Activated CD8-positive, alpha-beta memory T cell treated with anti-CD3 and anti-CD28 coated beads, Interleukin-2, amount 50 U/mL, for 4 hours (primary cell): ENCODE results near the gene TTC28.
"Not testable (repeated sequence)": the region's sequence is repeated elsewhere in the genome, so short reads cannot be mapped to it uniquely, and the experiment has no call there.

Source experiments
- DNase-seq: peaks from one replicate; pipeline ENCODE4 v3.0.0-alpha.2; 2020

TTC28 gene

DNA sequence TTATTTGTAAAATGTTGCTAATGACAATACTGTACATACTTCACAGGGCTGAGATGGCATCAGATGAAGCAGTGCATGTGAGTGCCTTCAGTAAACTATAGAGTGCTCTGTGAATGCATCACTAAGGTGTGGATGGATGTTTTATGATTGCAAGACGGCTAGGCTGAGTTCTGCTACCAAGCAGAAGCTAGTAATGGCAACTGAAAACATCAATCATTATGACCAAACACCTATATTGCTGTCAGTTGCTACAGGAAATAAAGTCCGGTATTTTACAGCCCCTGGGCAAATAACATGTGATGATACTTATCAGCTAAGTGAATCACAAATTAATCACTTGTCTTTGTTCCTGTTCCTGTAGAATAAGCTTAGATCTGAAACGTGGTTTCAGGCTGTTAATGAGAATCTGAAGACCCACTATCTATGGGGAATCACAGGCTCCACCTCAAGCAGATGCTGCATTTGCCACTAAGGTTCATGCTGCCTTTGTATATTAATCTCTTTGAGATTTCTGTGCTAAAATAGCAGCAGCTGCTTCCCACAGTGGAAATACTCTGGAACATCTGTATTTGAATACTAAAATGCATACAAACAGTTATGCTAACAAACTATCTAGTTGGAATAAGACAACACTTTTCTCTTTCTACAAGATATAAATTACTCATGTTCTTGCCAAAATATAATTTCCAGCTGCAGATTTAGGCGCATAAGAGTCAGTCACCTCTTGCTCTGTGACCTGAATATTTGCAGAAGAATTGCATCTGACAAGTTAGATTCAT lies 506.6 kb downstream of the TTC28 start:
- no peak for DNase-seq

- DNase-seq = no peak
Measured at GRCh38 chr22:28171712-28172111, 507.9 kb downstream of the TTC28 start.

- DNase-seq = no peak
Measured at GRCh38 chr22:28171115-28171514, 508.5 kb downstream of the TTC28 start.

DNA sequence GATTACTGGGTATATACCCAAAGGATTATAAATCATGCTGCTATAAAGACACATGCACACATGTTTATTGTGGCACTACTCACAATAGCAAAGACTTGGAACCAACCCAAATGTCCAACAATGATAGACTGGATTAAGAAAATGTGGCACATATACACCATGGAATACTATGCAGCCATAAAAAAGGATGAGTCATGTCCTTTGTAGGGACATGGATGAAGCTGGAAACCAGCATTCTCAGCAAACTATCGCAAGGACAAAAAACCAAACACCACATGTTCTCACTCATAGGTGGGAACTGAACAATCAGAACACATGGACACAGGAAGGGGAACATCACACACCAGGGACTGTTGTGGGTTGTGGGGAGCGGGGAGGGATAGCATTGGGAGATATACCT lies 510.3 kb downstream of the TTC28 start:
- not testable (repeated sequence) for DNase-seq

- no peak for DNase-seq
Measured at GRCh38 chr22:28155808-28156207, 523.8 kb downstream of the TTC28 start.

- no peak for DNase-seq
Measured at GRCh38 chr22:28154861-28155260, 524.8 kb downstream of the TTC28 start.

- no peak for DNase-seq
Measured at GRCh38 chr22:28151151-28151816, 528.4 kb downstream of the TTC28 start.

- DNase-seq = no peak
Measured at GRCh38 chr22:28148816-28149465, 530.7 kb downstream of the TTC28 start.

DNA sequence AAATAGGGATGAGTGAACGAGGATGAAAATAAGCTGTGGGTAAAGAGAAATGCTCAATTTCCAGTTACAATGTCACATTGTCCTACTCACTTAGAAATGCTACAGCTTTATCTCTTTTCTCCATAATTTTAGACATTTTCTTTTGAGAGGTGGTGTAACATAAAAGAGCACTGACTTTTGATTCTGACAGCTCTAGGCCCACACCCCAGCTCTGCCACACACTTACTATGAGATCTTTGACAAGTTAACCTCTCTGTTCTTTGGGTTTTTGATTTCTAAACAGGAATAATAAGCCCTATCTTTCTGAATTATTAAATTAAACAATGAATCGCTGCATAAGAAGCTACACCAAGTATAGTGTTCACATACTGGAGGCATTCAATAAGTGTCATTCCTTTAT lies 532.2 kb downstream of the TTC28 start:
- no peak for DNase-seq

DNA sequence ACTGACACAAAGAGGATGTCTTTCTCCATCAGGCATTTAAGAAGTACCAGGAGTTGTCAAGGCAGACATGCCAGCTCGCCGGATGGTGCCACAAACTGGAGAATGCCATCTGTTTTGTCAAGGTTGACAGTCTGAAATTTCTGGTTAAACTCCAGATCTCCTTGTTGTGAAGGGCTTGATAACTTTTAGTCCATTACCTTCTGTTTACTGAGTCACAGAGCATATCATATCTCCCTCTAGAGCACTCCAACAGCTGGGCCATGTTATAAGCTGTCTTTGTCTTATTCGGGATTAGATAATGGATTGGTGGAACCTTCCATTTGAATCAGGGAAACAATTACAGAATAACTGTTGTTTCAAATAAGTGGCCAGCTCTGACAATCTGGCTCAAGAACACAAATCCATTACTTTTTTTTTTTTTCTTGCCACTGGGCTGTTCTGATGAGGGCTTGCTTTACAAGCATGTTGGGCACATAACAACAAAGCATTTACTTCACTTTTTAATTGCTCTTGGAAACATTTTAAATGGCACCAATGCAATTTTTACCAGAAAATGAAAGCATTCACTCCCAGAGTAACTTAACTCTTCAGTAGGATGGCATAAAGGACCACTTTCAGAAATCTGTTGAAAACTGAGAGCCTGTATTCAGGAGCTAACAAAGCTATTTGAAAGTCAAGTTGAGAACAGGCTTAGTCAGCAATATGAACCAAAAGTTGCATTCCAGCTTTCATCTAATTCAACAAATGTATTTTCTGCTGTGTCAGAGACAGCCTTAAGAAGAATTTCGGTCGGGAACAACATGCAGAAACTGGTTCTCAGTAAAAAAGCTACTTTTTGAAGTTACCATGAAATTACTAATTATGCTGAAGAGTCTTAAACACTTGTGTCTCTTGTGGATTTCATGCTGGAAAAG lies 533.0 kb downstream of the TTC28 start:
- DNase-seq = no peak

DNA sequence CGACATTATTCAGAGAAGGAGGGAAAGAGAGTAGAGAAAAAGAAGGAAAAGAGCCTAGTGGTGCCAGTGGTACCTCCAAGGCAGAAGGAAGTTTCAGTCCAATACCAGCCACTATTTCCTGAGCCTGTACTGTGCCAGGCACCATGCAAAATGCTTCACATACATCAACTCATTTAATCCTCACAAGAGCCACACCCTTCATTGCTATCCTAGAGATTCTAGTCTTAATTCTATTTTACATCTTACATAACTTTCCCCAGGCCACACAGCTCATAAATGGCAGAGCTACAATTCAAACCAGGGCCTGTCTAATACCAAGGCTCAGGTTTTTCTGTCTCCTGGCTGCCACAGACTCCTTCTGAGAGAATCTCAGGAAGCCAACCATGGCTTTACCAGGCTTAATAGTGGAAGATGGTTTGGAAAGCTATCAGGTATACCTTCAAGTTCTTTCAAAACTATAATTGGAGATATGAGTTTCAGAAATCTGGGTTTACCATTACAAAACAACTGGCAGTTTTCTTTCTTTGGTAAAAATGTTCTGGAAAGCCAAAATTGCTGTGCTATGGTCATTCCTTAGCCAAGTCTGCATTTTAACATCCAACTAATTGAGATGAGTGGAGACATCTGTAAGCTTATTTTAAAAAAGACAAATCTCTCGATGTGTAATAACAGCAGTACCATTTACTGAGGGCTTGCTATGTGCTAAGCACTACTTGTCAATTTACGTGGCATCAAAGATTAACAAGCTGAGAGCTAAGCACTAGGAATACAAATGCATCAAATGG lies 535.5 kb downstream of the TTC28 start:
- no peak for DNase-seq

- no peak for DNase-seq
Measured at GRCh38 chr22:28143241-28143865, 536.3 kb downstream of the TTC28 start.

GRCh38 chr22:28142361-28142961 lies 537.2 kb downstream of the TTC28 start:
- no peak for DNase-seq

DNA sequence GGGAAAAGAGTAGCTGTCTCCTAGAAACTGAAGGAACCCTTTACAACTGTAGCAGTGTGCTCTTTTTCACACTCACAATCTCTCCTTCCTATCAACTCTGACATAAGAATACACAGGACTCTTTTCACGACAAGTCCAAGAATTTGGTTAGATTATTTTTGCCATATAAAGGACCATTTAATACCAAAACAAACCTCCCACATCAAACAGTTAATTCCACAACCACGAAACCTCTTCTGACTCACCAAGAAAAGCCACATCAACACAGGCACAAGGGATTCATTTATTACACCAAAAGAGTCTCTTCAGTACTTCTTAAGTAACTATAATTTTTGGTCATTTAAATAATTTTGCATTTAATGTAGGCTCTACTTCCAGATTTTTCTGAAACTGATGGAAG lies 538.0 kb downstream of the TTC28 start:
- no peak for DNase-seq

GRCh38 chr22:28139961-28140360 lies 539.7 kb downstream of the TTC28 start:
- DNase-seq = no peak

DNA sequence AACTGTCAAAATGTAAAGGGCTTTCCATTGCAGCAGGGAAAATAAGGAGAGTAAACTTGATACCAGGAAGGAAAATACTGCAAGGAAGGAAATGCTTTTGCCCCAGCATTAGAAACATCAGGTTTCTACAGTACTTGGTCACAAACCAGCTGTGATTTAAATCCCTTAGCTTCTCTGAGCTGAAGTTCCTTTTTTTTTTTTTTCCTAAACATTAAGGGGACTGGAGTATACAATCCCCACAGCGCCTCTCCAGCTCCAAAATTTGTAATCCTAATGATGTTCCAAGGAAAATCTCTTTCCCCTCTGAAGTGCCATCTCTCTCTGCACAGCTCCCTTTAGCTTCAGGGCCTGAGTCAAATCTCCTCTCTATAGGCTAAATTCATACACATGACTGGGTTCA lies 540.1 kb downstream of the TTC28 start:
- DNase-seq = no peak

DNA sequence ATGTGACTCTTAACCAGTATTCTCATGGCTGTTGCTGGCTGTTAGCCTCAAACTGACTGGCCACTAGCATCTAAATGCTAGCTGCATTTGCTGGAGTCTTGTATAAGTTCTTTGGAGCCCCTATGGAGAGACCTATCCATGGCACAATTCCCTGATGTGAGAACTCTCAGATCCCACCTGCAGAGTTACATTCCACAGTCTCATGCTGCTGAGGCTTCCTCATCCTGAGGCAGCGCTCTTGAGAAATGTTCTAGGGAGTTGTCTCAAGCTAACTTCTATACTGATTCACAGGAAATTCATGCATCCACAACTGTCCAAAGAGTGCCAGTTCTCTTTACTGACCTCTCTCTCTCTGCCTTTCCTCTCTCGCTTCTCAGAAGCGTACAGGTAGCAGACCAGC lies 542.6 kb downstream of the TTC28 start:
- no peak for DNase-seq

DNA sequence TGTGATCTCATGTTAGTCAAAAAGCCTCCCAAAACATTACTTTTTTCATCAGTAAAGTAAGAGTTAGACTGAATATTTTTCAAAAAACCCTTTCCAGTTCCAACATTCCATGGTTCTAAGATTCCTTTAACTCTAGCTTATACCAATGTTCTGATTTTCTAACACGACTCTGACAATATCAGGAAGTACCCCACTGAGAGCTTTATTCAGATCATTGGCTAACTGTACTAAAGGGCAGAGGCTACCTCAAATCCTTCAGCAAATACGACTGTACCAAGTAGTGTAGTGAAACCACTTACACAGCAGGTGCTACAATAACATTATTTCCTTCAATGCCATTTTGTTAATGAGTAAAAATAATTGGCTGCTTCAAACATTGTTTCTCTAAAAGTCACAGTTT lies 547.2 kb downstream of the TTC28 start:
- no peak for DNase-seq

GRCh38 chr22:28129319-28129962 lies 550.2 kb downstream of the TTC28 start:
- DNase-seq = no peak

GRCh38 chr22:28128827-28129226 lies 550.8 kb downstream of the TTC28 start:
- no peak for DNase-seq

DNA sequence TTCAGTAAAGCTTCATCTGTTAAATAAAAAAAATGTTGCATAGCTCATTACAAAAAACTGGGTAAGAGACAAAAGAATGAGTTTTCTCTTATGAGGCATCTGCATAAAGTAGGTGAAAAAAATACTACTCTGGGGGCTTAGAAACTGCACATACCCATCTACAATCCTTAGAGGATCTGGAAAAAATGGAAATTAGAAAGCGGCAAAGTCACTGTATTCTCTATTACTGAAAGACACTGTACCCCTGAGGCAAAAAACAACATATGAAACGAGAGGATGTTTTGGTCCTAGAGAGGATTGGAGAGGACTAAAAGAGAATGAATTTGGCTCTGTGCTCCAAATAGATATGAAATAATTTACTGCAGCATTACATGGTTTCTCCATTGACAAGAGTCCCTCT lies 553.8 kb downstream of the TTC28 start:
- no peak for DNase-seq
